ENCODE results near the gene MUC4.
"Not testable (repeated sequence)": the region's sequence is repeated elsewhere in the genome, so short reads cannot be mapped to it uniquely, and the experiment has no call there.

GRCh38 chr3:195737782-195738181 lies 73.9 kb downstream of the MUC4 start:
- TF ChIP-seq CTCF (IDR thresholded peaks at IDR 0.05; ENCODE audit: insufficient read depth, low read length); POLR2AphosphoS5 (IDR thresholded peaks at IDR 0.05; ENCODE audit: low read depth); REST (IDR thresholded peaks at IDR 0.05; ENCODE audit: insufficient replicate concordance, low read depth); GABPA (IDR thresholded peaks at IDR 0.05; ENCODE audit: low read depth); SPI1 (IDR thresholded peaks at IDR 0.05; ENCODE audit: borderline replicate concordance, low read depth): not testable (repeated sequence)
